ENCODE results near the gene LRMDA. TPM values are rescaled to one million over a fixed set of nuclear protein-coding genes. Genes with fewer than 3 reads are reported as not detected.

Gene LRMDA
- total and polyA plus RNA-seq, 2 donors from 2014 or later, result 23.2 to 48.6 TPM

DNA sequence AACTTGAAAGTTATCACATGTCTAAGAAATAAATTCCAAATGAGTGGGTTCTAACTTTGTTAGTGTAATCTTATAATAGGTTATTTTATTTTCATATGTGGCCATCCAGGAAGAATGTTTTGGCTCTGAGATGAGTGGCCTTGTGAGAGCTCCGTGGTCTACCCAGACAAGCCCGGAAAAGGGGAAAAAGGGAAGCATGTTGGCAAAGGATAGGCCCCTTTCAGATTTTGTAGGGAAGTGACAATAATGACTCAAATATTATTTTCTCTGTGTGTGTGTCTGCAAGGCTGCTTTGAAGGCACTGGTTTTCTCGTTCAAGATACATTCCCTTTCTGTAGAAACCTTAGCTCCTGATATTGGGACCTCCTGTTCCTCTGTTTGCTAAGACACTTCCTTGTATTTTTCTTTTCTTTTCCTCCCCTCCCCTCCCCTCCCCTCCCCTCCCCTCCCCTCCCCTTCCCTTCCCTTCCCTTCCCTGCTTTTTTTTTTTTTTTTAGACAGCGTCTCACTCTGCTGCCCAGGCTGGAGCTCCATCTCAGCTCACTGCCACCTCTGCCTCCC is 240.8 kb downstream of the LRMDA start:
- DNase-seq (no peak), FAIRE-seq (no peak)
- intact Hi-C loops (cut with DNase I), result no loop called here
- Histone ChIP-seq H3K9ac (ENCODE audit: low read length in 3 of 3) (no peak overlapping the region), H3K4me3 (ENCODE audit: low read length in 3 of 3) (no peak overlapping the region), H3K27ac (ENCODE audit: low read depth in 2 of 2, low read length in 2 of 2) (no peak overlapping the region), H3K27me3 (ENCODE audit: control insufficient read depth, insufficient read depth, low read length) (no peaks in the 10 kb centered on the region), H3K4me1 (ENCODE audit: control insufficient read depth in 2 of 3, insufficient read depth in 2 of 3, low read depth in 1 of 3, low read length in 3 of 3) (no peaks in the 10 kb centered on the region), H3K36me3 (ENCODE audit: control insufficient read depth in 2 of 3, insufficient read depth in 3 of 3, low read length in 3 of 3) (no peaks in the 10 kb centered on the region), H3K9me3 (ENCODE audit: control insufficient read depth in 2 of 3, insufficient read depth in 1 of 3, low read length in 3 of 3) (no peaks in the 10 kb centered on the region)
- TF ChIP-seq, protein P1, sequence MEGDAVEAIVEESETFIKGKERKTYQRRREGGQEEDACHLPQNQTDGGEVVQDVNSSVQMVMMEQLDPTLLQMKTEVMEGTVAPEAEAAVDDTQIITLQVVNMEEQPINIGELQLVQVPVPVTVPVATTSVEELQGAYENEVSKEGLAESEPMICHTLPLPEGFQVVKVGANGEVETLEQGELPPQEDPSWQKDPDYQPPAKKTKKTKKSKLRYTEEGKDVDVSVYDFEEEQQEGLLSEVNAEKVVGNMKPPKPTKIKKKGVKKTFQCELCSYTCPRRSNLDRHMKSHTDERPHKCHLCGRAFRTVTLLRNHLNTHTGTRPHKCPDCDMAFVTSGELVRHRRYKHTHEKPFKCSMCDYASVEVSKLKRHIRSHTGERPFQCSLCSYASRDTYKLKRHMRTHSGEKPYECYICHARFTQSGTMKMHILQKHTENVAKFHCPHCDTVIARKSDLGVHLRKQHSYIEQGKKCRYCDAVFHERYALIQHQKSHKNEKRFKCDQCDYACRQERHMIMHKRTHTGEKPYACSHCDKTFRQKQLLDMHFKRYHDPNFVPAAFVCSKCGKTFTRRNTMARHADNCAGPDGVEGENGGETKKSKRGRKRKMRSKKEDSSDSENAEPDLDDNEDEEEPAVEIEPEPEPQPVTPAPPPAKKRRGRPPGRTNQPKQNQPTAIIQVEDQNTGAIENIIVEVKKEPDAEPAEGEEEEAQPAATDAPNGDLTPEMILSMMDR (IDR thresholded peaks at IDR 0.05; ENCODE audit: borderline replicate concordance, extremely low read depth, insufficient read depth), result no peak

DNA sequence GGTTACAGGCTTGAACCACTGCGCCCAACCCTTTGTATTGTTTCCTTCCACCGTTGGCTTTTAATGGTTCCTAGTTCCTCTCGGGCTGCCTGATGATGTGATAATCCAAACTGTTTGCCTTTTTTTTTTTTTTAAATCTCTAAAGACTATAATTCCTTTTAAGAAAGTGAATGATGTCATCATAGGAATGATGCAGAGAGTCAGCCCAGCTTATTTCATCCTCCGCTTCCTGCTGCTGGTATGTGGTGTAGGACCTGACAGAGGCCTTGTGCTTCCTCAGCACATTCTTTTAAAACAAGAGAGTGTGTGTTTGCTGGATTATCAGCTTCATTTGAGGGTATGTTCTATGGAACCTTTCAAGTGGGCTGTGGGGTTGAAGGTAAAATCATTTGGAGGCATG is 241.4 kb downstream of the LRMDA start:
- DNase-seq (no peak), FAIRE-seq (no peak)
- intact Hi-C loops (cut with DNase I), result no loop called here
- H3K9ac ChIP-seq (ENCODE audit: low read length in 3 of 3), result no peak overlapping the region
- H3K4me3 ChIP-seq (ENCODE audit: low read length in 3 of 3), result no peak overlapping the region
- H3K27me3 ChIP-seq (ENCODE audit: control insufficient read depth, insufficient read depth, low read length), result no peaks in the 10 kb centered on the region
- no peaks in the 10 kb centered on the region for H3K36me3 ChIP-seq (ENCODE audit: control insufficient read depth in 2 of 3, insufficient read depth in 3 of 3, low read length in 3 of 3)
- TF ChIP-seq, protein P1 (IDR thresholded peaks at IDR 0.05; ENCODE audit: borderline replicate concordance, extremely low read depth, insufficient read depth), result no peak
- H3K4me1 ChIP-seq (ENCODE audit: control insufficient read depth in 2 of 3, insufficient read depth in 2 of 3, low read depth in 1 of 3, low read length in 3 of 3), result no peaks in the 10 kb centered on the region
- no peaks in the 10 kb centered on the region for H3K9me3 ChIP-seq (ENCODE audit: control insufficient read depth in 2 of 3, insufficient read depth in 1 of 3, low read length in 3 of 3)
- H3K27ac ChIP-seq (ENCODE audit: low read depth in 2 of 2, low read length in 2 of 2), result no peak overlapping the region

DNA sequence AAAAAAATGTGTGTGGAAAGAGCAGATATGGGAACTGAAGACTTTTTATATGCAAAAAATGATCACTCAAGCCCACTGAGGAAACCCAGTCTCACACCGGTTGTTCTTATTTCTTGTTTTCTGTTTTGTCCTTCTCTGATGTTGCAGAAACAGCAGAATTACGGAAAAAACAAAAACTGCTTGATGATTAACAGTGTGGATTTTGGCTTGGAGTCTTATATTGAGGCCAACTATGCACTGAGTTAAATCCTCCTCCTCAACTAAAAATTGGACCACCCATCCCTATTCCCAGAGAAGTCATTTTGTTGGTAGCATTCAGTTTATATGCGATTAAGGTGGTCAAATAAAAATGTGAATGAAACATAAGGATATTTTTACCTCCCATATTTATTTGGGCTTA is 246.1 kb downstream of the LRMDA start:
- Histone ChIP-seq H3K4me3 (ENCODE audit: low read length in 3 of 3) (no peak overlapping the region), H3K36me3 (ENCODE audit: control insufficient read depth in 2 of 3, insufficient read depth in 3 of 3, low read length in 3 of 3) (no peaks in the 10 kb centered on the region), H3K27ac (ENCODE audit: low read depth in 2 of 2, low read length in 2 of 2) (no peak overlapping the region), H3K9ac (ENCODE audit: low read length in 3 of 3) (no peak overlapping the region), H3K9me3 (ENCODE audit: control insufficient read depth in 2 of 3, insufficient read depth in 1 of 3, low read length in 3 of 3) (no peaks in the 10 kb centered on the region), H3K4me1 (ENCODE audit: control insufficient read depth in 2 of 3, insufficient read depth in 2 of 3, low read depth in 1 of 3, low read length in 3 of 3) (peaks cover 0 to 3% (median 0%) of the 10 kb centered on the region in 3 donors), H3K27me3 (ENCODE audit: control insufficient read depth, insufficient read depth, low read length) (no peaks in the 10 kb centered on the region)
- intact Hi-C loops (cut with DNase I), result no loop called here
- peak in 2 of 5 donors; percentile 36 to 77 for DNase-seq
- FAIRE-seq, result no peak
- TF ChIP-seq, protein P1 (IDR thresholded peaks at IDR 0.05; ENCODE audit: borderline replicate concordance, extremely low read depth, insufficient read depth), result no peak

DNA sequence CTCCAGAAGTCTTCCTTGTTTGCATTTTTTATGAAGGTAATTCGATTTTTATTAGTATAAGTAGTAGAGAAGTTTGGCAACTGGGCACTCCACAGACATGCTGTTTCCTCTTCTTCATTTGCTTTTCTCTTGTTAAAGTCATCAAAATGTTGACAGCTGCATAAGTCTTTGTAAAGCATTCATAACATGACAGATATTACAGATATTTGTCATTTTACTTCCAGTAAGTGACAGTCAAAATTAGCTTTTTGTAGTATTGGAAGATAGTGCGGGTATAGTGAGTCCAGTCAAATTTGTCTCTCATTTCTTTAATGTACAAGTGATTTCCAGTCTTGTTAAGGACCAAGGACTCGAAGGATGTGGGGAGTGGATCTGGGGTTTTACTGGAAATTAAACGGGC is 247.1 kb downstream of the LRMDA start:
- H3K36me3 ChIP-seq (ENCODE audit: control insufficient read depth in 2 of 3, insufficient read depth in 3 of 3, low read length in 3 of 3), result no peaks in the 10 kb centered on the region
- no peaks in the 10 kb centered on the region for H3K9me3 ChIP-seq (ENCODE audit: control insufficient read depth in 2 of 3, insufficient read depth in 1 of 3, low read length in 3 of 3)
- no peaks in the 10 kb centered on the region for H3K27me3 ChIP-seq (ENCODE audit: control insufficient read depth, insufficient read depth, low read length)
- intact Hi-C loops (cut with DNase I), result no loop called here
- peaks cover 0 to 8% (median 0%) of the 10 kb centered on the region in 3 donors for H3K4me1 ChIP-seq (ENCODE audit: control insufficient read depth in 2 of 3, insufficient read depth in 2 of 3, low read depth in 1 of 3, low read length in 3 of 3)
- no peak for FAIRE-seq
- H3K4me3 ChIP-seq (ENCODE audit: low read length in 3 of 3), result no peak overlapping the region
- H3K9ac ChIP-seq (ENCODE audit: low read length in 3 of 3), result no peak overlapping the region
- H3K27ac ChIP-seq (ENCODE audit: low read depth in 2 of 2, low read length in 2 of 2), result no peak overlapping the region
- TF ChIP-seq, protein P1 (IDR thresholded peaks at IDR 0.05; ENCODE audit: borderline replicate concordance, extremely low read depth, insufficient read depth), result no peak
- DNase-seq, result no peak
